ENCODE data around the gene PPARG. TPM values are rescaled to one million over a fixed set of nuclear protein-coding genes. Genes with fewer than 3 reads are reported as not detected.
"Not testable (repeated sequence)": the region's sequence is repeated elsewhere in the genome, so short reads cannot be mapped to it uniquely, and the experiment has no call there.

Gene PPARG
- total and polyA plus RNA-seq, 2 experiments from 2014 or later = 0.49 to 0.76 TPM

DNA sequence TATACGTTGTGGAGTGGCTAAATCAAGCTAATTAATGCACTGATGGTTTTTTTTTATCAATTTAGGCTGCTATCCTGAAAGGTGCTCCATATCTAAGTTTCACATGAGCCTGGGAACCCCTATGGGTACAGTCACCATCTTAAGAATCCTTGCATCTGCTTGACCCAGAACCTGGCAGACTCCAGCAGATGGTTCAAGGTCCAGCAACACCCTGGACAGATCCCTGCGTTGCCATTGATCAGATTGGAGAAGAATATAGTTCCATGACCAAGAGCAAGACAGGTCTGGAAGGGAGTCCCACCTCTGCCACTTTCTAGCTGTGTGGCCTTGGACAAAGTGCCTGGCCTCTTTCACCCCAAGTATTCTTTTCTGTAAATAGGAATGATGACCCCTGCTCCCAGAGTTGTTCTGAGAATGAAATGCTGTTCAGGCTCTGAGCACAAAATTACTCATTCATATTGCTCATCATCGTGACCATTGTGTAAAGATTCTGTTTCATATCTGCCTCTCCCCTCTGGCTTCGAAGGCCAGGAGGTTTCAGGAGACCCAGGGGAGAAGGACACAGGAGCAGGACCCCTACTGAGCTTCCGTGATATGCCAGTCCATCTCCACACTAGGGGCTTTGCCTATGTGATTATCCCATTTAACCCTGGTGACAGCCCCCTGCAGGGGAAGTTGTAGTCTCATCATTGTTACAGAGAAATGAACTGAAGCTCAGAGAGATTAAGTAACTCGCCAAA, 165.4 kb downstream of the PPARG start:
- in situ Hi-C loops (cut with MboI) = no loop called here
- no peaks in the 10 kb centered on the region for H3K36me3 ChIP-seq (ENCODE audit: low read depth)
- no peak overlapping the region for H3K4me3 ChIP-seq
- H3K4me2 ChIP-seq (ENCODE audit: unreplicated experiment) = no peak overlapping the region
- TF ChIP-seq EZH2phosphoT487 (IDR thresholded peaks at IDR 0.05; ENCODE audit: insufficient read depth, low read depth) (no peak), EZH2 (IDR thresholded peaks at IDR 0.05; ENCODE audit: insufficient read depth, poor library complexity, severe bottlenecking) (no peak)
- H3F3A ChIP-seq (ENCODE audit: insufficient read depth) = peaks cover 8% of the 10 kb centered on the region
- no peaks in the 10 kb centered on the region for H3K9me3 ChIP-seq (ENCODE audit: low read depth)
- H2AFZ ChIP-seq = no peak overlapping the region
- H4K20me1 ChIP-seq (ENCODE audit: insufficient read depth) = no peaks in the 10 kb centered on the region
- peak; percentile 66 for DNase-seq
- 45 to 53% methylated on average over 6 of the region's 6 CpGs for WGBS, 2 experiments (ENCODE audit: low coverage in 1 of 2, low lambda C conversion rate in 2 of 2, missing lambda C conversion rate in 2 of 2)
- no peaks in the 10 kb centered on the region for H3K27me3 ChIP-seq (replicated peaks; ENCODE audit: insufficient read depth)
- H3K9me2 ChIP-seq (ENCODE audit: insufficient read depth) = no peaks in the 10 kb centered on the region
- H3K9ac ChIP-seq = no peak overlapping the region
- peaks cover 9% of the 10 kb centered on the region; the same call in 1 of the 2 replicates for H3K4me1 ChIP-seq (ENCODE audit: insufficient read depth)
- no peak overlapping the region for H3K27ac ChIP-seq
- no peaks in the 10 kb centered on the region for H3K79me2 ChIP-seq (ENCODE audit: insufficient read depth)

DNA sequence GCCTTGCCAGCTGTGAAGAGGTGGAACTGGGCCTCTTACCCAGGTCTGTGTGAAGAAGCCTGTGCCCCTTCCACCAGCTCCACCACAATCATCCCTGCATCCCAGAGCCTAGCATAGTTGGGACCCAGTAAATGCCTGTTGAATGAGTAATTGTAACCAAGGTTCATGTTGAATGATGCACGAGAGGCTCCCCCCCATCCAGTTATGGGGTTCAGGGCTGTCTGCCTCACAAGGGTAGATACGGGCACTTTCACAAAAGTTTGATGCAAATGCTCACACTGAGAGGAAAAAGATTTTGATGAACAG, 165.9 kb downstream of the PPARG start:
- peaks cover 8% of the 10 kb centered on the region for H3F3A ChIP-seq (ENCODE audit: insufficient read depth)
- H3K9ac ChIP-seq = no peak overlapping the region
- no peak overlapping the region for H2AFZ ChIP-seq
- DNase-seq = peak; percentile 48
- TF ChIP-seq EZH2phosphoT487 (IDR thresholded peaks at IDR 0.05; ENCODE audit: insufficient read depth, low read depth) (no peak), EZH2 (IDR thresholded peaks at IDR 0.05; ENCODE audit: insufficient read depth, poor library complexity, severe bottlenecking) (no peak)
- 85 to 90% methylated on average over 2 of the region's 2 CpGs for WGBS, 2 experiments (ENCODE audit: low coverage in 1 of 2, low lambda C conversion rate in 2 of 2, missing lambda C conversion rate in 2 of 2)
- no peaks in the 10 kb centered on the region for H4K20me1 ChIP-seq (ENCODE audit: insufficient read depth)
- no peak overlapping the region for H3K4me2 ChIP-seq (ENCODE audit: unreplicated experiment)
- H3K27ac ChIP-seq = no peak overlapping the region
- no peaks in the 10 kb centered on the region for H3K27me3 ChIP-seq (replicated peaks; ENCODE audit: insufficient read depth)
- no peak overlapping the region for H3K4me3 ChIP-seq
- H3K36me3 ChIP-seq (ENCODE audit: low read depth) = no peaks in the 10 kb centered on the region
- in situ Hi-C loops (cut with MboI) = no loop called here
- H3K9me2 ChIP-seq (ENCODE audit: insufficient read depth) = no peaks in the 10 kb centered on the region
- no peaks in the 10 kb centered on the region for H3K9me3 ChIP-seq (ENCODE audit: low read depth)
- peaks cover 9% of the 10 kb centered on the region; the same call in 1 of the 2 replicates for H3K4me1 ChIP-seq (ENCODE audit: insufficient read depth)
- no peaks in the 10 kb centered on the region for H3K79me2 ChIP-seq (ENCODE audit: insufficient read depth)

DNA sequence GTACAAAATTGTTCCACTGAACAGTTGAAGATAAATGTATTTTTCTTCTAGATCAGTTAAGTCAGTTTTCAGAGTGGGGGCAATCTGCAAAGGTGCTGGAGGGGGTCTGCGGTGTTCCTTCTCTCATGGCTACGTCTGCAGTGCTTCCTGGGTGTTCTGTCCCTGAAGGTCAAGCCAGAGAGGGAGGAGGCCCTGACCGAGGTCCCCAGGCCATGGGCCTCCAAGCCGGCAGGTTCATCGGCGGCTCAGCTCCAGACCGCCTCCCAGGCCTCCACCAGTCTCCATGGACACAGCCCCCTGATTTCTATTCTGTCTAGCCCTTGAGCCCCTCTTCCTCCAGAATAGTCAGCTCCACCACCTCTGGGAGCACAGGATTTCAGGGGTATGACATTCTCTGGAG, 166.9 kb downstream of the PPARG start:
- in situ Hi-C loops (cut with MboI) = no loop called here
- H2AFZ ChIP-seq = no peak overlapping the region
- WGBS, 2 experiments (ENCODE audit: low coverage in 1 of 2, low lambda C conversion rate in 2 of 2, missing lambda C conversion rate in 2 of 2) = 73 to 86% methylated on average over 7 of the region's 7 CpGs

DNA sequence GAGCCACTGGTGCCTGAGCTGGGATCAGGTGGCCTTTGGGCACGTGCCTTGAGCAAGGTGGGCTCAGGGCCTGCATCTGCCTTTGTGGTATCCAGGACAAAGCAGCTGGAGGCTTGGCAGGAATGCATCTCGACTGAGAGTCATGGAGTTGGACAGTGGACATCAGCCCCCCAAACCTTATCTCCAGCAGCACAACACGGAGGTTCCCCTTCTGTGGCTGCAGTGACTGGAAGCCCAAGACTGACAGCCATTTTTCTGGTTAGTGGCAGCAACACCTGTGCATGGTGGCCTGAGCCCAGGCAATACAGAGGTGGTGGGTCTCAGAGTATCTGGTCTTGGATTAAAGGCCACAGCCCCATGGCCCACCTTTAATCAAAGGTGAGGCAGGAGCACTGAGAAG, 167.6 kb downstream of the PPARG start:
- Histone ChIP-seq H3K27ac (no peak overlapping the region), H3K4me1 (ENCODE audit: insufficient read depth) (peaks cover 9% of the 10 kb centered on the region; the same call in 1 of the 2 replicates), H3K4me3 (no peak overlapping the region), H3K27me3 (replicated peaks; ENCODE audit: insufficient read depth) (no peaks in the 10 kb centered on the region), H3K36me3 (ENCODE audit: low read depth) (no peaks in the 10 kb centered on the region), H3K9me3 (ENCODE audit: low read depth) (no peaks in the 10 kb centered on the region), H3K9me2 (ENCODE audit: insufficient read depth) (no peaks in the 10 kb centered on the region), H3K4me2 (ENCODE audit: unreplicated experiment) (no peak overlapping the region), H2AFZ (no peak overlapping the region), H3K9ac (no peak overlapping the region), H4K20me1 (ENCODE audit: insufficient read depth) (no peaks in the 10 kb centered on the region), H3K79me2 (ENCODE audit: insufficient read depth) (no peaks in the 10 kb centered on the region), H3F3A (ENCODE audit: insufficient read depth) (peaks cover 8% of the 10 kb centered on the region)
- TF ChIP-seq EZH2phosphoT487 (IDR thresholded peaks at IDR 0.05; ENCODE audit: insufficient read depth, low read depth) (no peak), EZH2 (IDR thresholded peaks at IDR 0.05; ENCODE audit: insufficient read depth, poor library complexity, severe bottlenecking) (no peak)
- in situ Hi-C loops (cut with MboI) = no loop called here
- DNase-seq = no peak
- 48 to 49% methylated on average over 3 of the region's 3 CpGs for WGBS, 2 experiments (ENCODE audit: low coverage in 1 of 2, low lambda C conversion rate in 2 of 2, missing lambda C conversion rate in 2 of 2)

More for the DNA sequence above, 166.9 kb downstream of the PPARG start:
- Histone ChIP-seq H3K9me3 (ENCODE audit: low read depth) (no peaks in the 10 kb centered on the region), H4K20me1 (ENCODE audit: insufficient read depth) (no peaks in the 10 kb centered on the region), H3K4me1 (ENCODE audit: insufficient read depth) (peaks cover 9% of the 10 kb centered on the region; the same call in 1 of the 2 replicates), H3K9me2 (ENCODE audit: insufficient read depth) (no peaks in the 10 kb centered on the region), H3K27me3 (replicated peaks; ENCODE audit: insufficient read depth) (no peaks in the 10 kb centered on the region), H3K27ac (no peak overlapping the region), H3K36me3 (ENCODE audit: low read depth) (no peaks in the 10 kb centered on the region), H3K9ac (no peak overlapping the region), H3F3A (ENCODE audit: insufficient read depth) (peaks cover 8% of the 10 kb centered on the region), H3K4me3 (no peak overlapping the region), H3K4me2 (ENCODE audit: unreplicated experiment) (no peak overlapping the region), H3K79me2 (ENCODE audit: insufficient read depth) (no peaks in the 10 kb centered on the region)
- no peak for TF ChIP-seq EZH2 (IDR thresholded peaks at IDR 0.05; ENCODE audit: insufficient read depth, poor library complexity, severe bottlenecking)
- TF ChIP-seq EZH2phosphoT487 (IDR thresholded peaks at IDR 0.05; ENCODE audit: insufficient read depth, low read depth) = no peak
- DNase-seq = no peak

DNA sequence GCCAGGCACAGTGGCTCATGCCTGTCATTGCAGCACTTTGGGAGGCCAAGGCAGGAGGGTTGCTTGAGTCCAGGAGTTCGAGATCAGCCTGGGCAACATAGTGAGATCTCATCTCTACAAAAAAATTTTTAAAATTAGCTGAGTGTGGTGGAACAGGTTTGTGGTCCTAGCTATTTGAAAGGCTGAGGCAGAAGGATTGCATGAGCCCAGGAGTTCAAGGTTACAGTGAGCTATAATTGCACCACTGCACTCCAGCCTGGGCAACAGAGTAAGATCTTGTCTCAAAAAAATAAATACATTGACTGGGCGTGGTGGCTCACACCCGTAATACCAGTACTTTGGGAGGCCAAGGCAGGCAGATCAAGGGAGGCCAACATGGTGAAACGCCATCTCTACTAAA, 168.5 kb downstream of the PPARG start:
- H3K27me3 ChIP-seq (replicated peaks; ENCODE audit: insufficient read depth); H3K4me3 ChIP-seq; DNase-seq; H3K79me2 ChIP-seq (ENCODE audit: insufficient read depth); H4K20me1 ChIP-seq (ENCODE audit: insufficient read depth); H3K4me1 ChIP-seq (ENCODE audit: insufficient read depth); H3K27ac ChIP-seq; H3K36me3 ChIP-seq (ENCODE audit: low read depth); H3K9me2 ChIP-seq (ENCODE audit: insufficient read depth); H2AFZ ChIP-seq; H3K9ac ChIP-seq; H3K4me2 ChIP-seq (ENCODE audit: unreplicated experiment); H3F3A ChIP-seq (ENCODE audit: insufficient read depth); in situ Hi-C loops (cut with MboI); H3K9me3 ChIP-seq (ENCODE audit: low read depth): not testable (repeated sequence)
- 42 to 70% methylated on average over 3 to 4 of the region's 4 CpGs for WGBS, 2 experiments (ENCODE audit: low coverage in 1 of 2, low lambda C conversion rate in 2 of 2, missing lambda C conversion rate in 2 of 2)
